ENCODE data around the gene RABEP1. TPM values are rescaled to one million over a fixed set of nuclear protein-coding genes. Genes with fewer than 3 reads are reported as not detected.

The RABEP1 gene
- total RNA-seq, 1 donor from 2014 or later, result 9.3 TPM

- no peak for DNase-seq (ENCODE audit: low spot score in 2 of 2)
- Histone ChIP-seq H3K27ac (no peak overlapping the region), H3K4me1 (no peaks in the 10 kb centered on the region), H3K9me3 (no peaks in the 10 kb centered on the region), H3K4me3 (no peak overlapping the region), H3K27me3 (no peaks in the 10 kb centered on the region), H3K36me3 (no peaks in the 10 kb centered on the region)
- intact Hi-C loops (cut with DNase I), result loop anchor here (10.0 kb wide), 1 partner anchor 60 kb away; no protein-coding TSS in a partner anchor
- no peak for TF ChIP-seq CTCF (IDR thresholded peaks at IDR 0.05)
These were observed 27.7 kb upstream of the RABEP1 start for GRCh38 chr17:5254414-5254813.

GRCh38 chr17:5254903-5255521, 27.1 kb upstream of the RABEP1 start:
- Histone ChIP-seq H3K27ac (no peak overlapping the region), H3K36me3 (no peaks in the 10 kb centered on the region), H3K9me3 (no peaks in the 10 kb centered on the region), H3K4me3 (no peak overlapping the region), H3K4me1 (no peaks in the 10 kb centered on the region), H3K27me3 (no peaks in the 10 kb centered on the region)
- intact Hi-C loops (cut with DNase I), result loop anchor here (10.0 kb wide), 1 partner anchor 60 kb away; no protein-coding TSS in a partner anchor
- no peak for TF ChIP-seq CTCF (IDR thresholded peaks at IDR 0.05)
- no peak for DNase-seq (ENCODE audit: low spot score in 2 of 2)

GRCh38 chr17:5257124-5257523, 25.0 kb upstream of the RABEP1 start:
- no peak for DNase-seq (ENCODE audit: low spot score in 2 of 2)
- no peak overlapping the region for H3K27ac ChIP-seq
- H3K4me3 ChIP-seq, result no peak overlapping the region
- H3K36me3 ChIP-seq, result no peaks in the 10 kb centered on the region
- no peaks in the 10 kb centered on the region for H3K9me3 ChIP-seq
- no peak for TF ChIP-seq CTCF (IDR thresholded peaks at IDR 0.05)
- intact Hi-C loops (cut with DNase I), result loop anchor here (10.0 kb wide), 1 partner anchor 58 kb away; no protein-coding TSS in a partner anchor
- H3K27me3 ChIP-seq, result no peaks in the 10 kb centered on the region
- no peaks in the 10 kb centered on the region for H3K4me1 ChIP-seq

GRCh38 chr17:5260542-5260941, 21.5 kb upstream of the RABEP1 start:
- Histone ChIP-seq H3K9me3 (no peaks in the 10 kb centered on the region), H3K4me1 (no peaks in the 10 kb centered on the region), H3K36me3 (no peaks in the 10 kb centered on the region), H3K4me3 (no peak overlapping the region), H3K27me3 (no peaks in the 10 kb centered on the region), H3K27ac (no peak overlapping the region)
- DNase-seq (ENCODE audit: low spot score in 2 of 2), result no peak
- no peak for TF ChIP-seq CTCF (IDR thresholded peaks at IDR 0.05)
- intact Hi-C loops (cut with DNase I), result no loop called here

GRCh38 chr17:5262416-5262991, 19.6 kb upstream of the RABEP1 start:
- H3K4me1 ChIP-seq, result no peaks in the 10 kb centered on the region
- no peak overlapping the region for H3K4me3 ChIP-seq
- no peaks in the 10 kb centered on the region for H3K36me3 ChIP-seq
- no peak for TF ChIP-seq CTCF (IDR thresholded peaks at IDR 0.05)
- H3K27ac ChIP-seq, result no peak overlapping the region
- intact Hi-C loops (cut with DNase I), result no loop called here
- H3K9me3 ChIP-seq, result no peaks in the 10 kb centered on the region
- DNase-seq (ENCODE audit: low spot score in 2 of 2), result no peak
- H3K27me3 ChIP-seq, result no peaks in the 10 kb centered on the region
